NCI-H2029 (cell line): ENCODE measurements around the gene HSPA12A.
"Not testable (repeated sequence)": the region's sequence is repeated elsewhere in the genome, so short reads cannot be mapped to it uniquely, and the experiment has no call there.

ENCODE experiments used
- DNase-seq: peaks from one replicate; lab custom pipeline; 2025; lab: John Stamatoyannopoulos, UW

Gene HSPA12A

GRCh38 chr10:116715839-116716377, 26.5 kb downstream of the HSPA12A start:
- no peak for DNase-seq

DNA sequence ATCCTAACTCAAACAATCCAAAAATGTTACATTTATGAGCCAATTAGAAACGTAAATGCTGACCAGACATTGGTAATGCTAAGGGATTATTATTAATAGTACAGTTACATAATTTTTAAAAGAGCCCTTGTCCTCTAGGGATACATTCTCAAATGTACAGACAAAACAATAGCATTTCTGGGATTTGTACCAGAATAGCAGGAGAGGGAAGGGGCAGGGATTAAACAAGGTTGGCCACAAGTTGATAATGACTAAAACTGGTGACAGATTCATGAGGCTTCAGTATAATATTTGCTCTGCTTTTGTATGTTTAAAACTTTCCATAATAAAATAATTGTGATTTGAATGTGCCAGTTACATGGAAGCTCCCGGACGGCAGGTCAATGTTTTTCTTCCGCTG, 27.0 kb downstream of the HSPA12A start:
- no peak for DNase-seq

- no peak for DNase-seq
These were observed 28.5 kb downstream of the HSPA12A start for GRCh38 chr10:116713846-116714245.

GRCh38 chr10:116712989-116713543, 29.3 kb downstream of the HSPA12A start:
- no peak for DNase-seq

DNA sequence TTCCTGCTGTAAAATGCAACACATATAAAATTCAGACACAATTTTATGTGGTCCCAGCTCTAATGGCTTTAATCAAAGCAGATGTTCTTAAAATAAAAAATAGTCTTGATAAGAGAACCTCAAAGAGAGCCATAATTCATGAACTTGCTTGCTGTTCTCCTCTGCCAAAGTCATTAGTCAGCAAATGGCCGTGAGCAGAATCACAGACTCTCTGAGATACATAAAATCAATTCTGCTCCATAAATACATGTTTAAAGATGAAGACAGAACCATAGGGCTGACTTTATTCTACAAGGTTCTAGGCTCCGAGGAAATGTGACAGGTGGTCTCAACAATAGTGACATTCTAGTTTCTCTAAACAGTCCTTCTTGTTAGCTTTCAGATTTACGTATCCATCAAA, 29.8 kb downstream of the HSPA12A start:
- DNase-seq, result no peak

DNA sequence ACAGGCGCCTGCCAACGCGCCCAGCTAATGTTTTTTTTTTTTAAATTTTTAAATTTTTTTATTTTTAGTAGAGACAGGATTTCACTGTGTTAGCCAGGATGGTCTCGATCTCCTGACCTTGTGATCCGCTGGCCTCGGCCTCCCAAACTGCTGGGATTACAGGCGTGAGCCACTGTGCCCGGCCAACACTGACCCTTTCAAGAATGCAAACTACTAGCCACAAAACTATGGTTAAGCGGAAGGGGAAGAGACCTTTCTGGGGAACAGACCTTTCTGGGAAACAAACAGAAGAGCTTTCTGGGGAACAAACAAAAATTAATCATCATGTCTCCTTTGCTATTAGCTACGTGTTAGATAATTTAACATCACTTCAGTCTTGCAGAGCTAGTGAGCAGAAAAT, 30.6 kb downstream of the HSPA12A start:
- not testable (repeated sequence) for DNase-seq

- no peak for DNase-seq
These were observed 32.3 kb downstream of the HSPA12A start for GRCh38 chr10:116710076-116710475.

GRCh38 chr10:116708877-116709276, 33.5 kb downstream of the HSPA12A start:
- DNase-seq, result no peak

GRCh38 chr10:116708391-116708821, 34.0 kb downstream of the HSPA12A start:
- no peak for DNase-seq

DNA sequence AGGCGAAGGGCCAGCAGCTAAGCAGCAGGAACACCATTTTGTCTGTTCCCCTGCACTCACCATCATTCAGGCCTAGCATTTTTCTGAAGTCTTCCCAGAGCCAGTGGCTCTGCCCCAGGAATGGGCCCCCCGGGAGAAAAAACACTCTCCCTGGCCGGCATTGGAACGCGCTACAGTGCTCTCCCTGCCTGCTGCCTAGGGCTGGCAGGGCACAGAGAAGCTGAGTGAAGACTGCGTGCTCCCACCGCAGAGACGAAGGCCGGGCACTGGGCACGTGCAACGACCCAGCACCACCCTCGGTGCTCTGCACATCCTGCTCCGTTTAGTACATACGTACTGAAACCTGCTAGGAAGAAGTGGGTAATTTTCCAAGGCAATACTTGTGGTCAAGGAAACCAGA, 34.4 kb downstream of the HSPA12A start:
- no peak for DNase-seq

DNA sequence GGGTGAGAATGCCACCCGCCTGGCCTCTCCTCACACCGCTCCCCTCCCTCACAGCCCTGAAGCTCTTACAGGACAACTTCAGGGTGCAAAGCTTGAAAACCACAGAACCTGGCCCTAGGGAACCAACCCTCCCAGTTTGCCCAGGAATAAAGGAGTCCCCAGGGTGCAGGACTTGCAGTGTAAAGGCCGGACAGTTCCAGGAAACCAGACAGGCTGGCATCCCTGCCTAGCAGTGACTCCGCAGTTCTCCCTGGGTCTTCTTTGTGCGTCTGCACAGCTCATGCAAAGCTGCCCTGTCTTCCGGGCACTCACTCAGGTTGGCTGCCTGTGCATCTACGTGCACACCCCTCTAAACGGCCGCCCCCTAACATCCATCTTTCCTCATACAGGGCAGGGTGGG, 36.1 kb downstream of the HSPA12A start:
- no peak for DNase-seq

DNA sequence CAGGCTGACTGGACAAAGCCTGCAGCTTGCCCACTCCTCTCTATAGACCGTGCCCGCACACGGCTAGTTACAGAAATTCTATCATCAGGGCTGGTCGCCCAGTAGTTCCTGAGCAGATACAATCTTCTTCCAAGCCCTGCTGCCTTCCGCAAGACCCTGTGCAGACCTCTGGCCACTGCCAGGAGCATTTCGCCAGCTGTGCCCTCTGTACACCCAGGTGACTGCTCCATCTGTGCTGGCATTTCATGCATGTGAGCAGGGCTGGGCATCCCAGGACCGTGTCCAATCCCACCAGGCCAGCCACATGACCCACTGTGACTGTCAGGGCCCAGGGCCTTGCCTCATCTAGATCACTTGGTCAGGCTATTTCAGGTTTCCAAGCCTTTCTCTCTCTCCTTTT, 36.9 kb downstream of the HSPA12A start:
- no peak for DNase-seq

GRCh38 chr10:116704926-116705325, 37.4 kb downstream of the HSPA12A start:
- DNase-seq, result peak; percentile 2

- no peak for DNase-seq
These were observed 40.2 kb downstream of the HSPA12A start for GRCh38 chr10:116702165-116702564.

- DNase-seq, result no peak
These were observed 42.8 kb downstream of the HSPA12A start for GRCh38 chr10:116699471-116700150.

GRCh38 chr10:116699049-116699448, 43.3 kb downstream of the HSPA12A start:
- DNase-seq, result no peak

DNA sequence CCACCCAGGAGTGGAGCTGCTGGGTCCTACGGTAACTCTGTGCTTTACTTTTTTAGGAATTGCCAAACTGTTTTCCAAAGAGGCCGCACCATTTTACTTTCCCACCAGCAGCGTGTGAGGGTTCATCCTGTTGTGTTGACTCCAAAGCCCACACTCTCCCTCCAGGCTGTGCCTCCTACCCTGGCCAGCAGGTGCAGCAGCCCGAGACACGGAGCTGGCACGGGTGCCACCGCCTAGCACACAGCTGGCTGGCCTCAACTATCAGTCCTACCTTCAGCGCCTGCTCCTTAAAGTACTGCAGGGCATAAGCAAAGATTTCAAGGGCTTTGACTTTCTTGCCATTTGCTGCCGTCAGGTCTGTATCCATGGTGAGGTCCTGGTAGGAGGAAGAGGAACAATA, 44.0 kb downstream of the HSPA12A start:
- DNase-seq, result no peak

DNA sequence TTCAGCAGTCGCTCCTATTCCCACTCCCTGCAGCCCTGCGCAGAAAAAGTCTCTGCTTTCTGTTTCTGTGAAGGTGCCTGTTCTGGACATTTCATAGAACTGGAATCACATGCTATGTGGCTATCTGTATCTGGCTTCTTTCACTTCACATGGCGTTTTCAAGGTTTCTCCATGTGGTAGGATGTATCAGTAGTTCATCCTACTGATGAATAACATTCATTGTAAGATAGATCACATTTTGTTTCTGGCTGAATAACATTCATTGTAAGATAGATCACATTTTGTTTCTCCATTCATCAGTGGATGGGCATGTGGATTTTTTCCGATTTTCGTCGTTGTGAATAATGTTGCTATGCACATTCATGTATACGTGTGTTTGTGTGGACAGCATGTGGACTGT, 44.5 kb downstream of the HSPA12A start:
- DNase-seq, result no peak

- no peak for DNase-seq
These were observed 45.4 kb downstream of the HSPA12A start for GRCh38 chr10:116696919-116697318.

GRCh38 chr10:116694927-116695268, 47.5 kb downstream of the HSPA12A start:
- no peak for DNase-seq

DNA sequence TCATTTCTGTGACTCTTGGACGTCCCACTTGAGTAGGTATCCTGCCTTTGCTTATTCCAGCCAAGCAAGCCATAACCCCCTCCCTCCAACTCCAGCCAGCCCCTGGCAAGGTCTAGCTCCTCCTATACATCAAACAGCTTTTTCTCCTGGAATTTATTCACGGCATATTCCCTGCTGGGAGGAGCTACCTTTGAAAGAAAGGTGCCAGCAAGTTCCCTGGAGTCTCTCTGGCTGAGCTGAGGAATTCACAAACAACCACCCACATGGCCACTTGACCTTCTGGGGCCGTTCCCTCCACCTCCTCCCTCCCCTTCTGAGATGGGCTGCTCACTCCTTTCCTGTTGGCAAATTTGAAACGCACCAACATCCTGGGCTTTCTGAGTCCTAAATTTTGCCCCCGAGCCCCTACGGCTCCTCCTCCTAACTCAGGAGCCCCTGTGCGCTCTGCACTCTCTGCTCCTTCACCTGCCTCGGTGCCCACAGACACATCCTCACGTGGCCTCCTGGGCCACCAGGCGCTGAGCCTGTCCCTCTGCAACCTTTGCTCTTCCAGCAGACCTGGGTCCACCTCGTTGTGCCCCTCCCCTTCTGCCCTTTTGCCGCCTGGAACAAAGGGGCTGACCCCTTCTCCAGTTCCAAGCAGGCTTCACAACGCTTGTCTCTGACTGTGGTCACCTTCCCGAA, 48.0 kb downstream of the HSPA12A start:
- DNase-seq, result no peak

- no peak for DNase-seq
These were observed 50.1 kb downstream of the HSPA12A start for GRCh38 chr10:116692225-116692624.

- no peak for DNase-seq
These were observed 50.7 kb downstream of the HSPA12A start for GRCh38 chr10:116691635-116692034.
